Hematopoietic multipotent progenitor cell treated with erythropoietin and hydrocortisone succinate and interleukin-3 and kit ligand, for 4 days (in vitro differentiated cells): ENCODE data around the gene ECI2.
"Not testable (repeated sequence)": the region's sequence is repeated elsewhere in the genome, so short reads cannot be mapped to it uniquely, and the experiment has no call there.

Source experiments
- DNase-seq: peaks from one replicate; pipeline ENCODE4 v3.0.0-alpha.2; 2015

ECI2 gene

GRCh38 chr6:4093288-4093687 is 42.1 kb downstream of the ECI2 start:
- DNase-seq: no peak

- no peak for DNase-seq
These were observed 43.4 kb downstream of the ECI2 start for GRCh38 chr6:4091941-4092340.

- not testable (repeated sequence) for DNase-seq
These were observed 45.3 kb downstream of the ECI2 start for GRCh38 chr6:4090043-4090442.

- no peak for DNase-seq
These were observed 46.7 kb downstream of the ECI2 start for GRCh38 chr6:4088704-4089103.

- no peak for DNase-seq
These were observed 50.1 kb downstream of the ECI2 start for GRCh38 chr6:4085332-4085700.

GRCh38 chr6:4084444-4085331 is 50.7 kb downstream of the ECI2 start:
- no peak for DNase-seq

- peak; percentile 11 for DNase-seq
These were observed 56.5 kb downstream of the ECI2 start, which contains the start of gene FAM217A for GRCh38 chr6:4078691-4079471. FAM217A (minus strand) TSS chr6:4079137; CDS start chr6:4077414, 1,723 bp downstream.

GRCh38 chr6:4074478-4075235 is 60.7 kb downstream of the ECI2 start:
- no peak for DNase-seq

- peak; percentile 10 for DNase-seq
These were observed 64.0 kb downstream of the ECI2 start for GRCh38 chr6:4071330-4071729.

GRCh38 chr6:4069199-4069598 is 66.2 kb downstream of the ECI2 start:
- DNase-seq: no peak

- DNase-seq: no peak
These were observed 67.7 kb downstream of the ECI2 start for GRCh38 chr6:4067673-4068072.

GRCh38 chr6:4066029-4066755 is 69.2 kb downstream of the ECI2 start:
- peak; percentile 11 for DNase-seq
